Astrocyte of the spinal cord (primary cell): ENCODE data around the gene LARP1.

Experiments
- DNase-seq: peaks from one replicate; pipeline ENCODE4 v3.0.0; 2011; ENCODE audit warnings: low read depth, low spot score
- H3K4me3 ChIP-seq: 2 replicates; pipeline ENCODE4 v1.5.1; 2011; ENCODE audit warnings: low read depth, mild to moderate bottlenecking, low read length, moderate library complexity
- CTCF ChIP-seq: IDR thresholded peaks from 2 replicates; pipeline ENCODE4 v1.5.1; 2012; ENCODE audit warnings: low read depth, mild to moderate bottlenecking, low read length, inconsistent platforms
- in situ Hi-C: cut with HindIII; loops from 2 replicates; pipeline ENCODE4 v1.10.0; 2017; ENCODE audit warnings: low sequenced_read_pairs

The LARP1 gene

DNA sequence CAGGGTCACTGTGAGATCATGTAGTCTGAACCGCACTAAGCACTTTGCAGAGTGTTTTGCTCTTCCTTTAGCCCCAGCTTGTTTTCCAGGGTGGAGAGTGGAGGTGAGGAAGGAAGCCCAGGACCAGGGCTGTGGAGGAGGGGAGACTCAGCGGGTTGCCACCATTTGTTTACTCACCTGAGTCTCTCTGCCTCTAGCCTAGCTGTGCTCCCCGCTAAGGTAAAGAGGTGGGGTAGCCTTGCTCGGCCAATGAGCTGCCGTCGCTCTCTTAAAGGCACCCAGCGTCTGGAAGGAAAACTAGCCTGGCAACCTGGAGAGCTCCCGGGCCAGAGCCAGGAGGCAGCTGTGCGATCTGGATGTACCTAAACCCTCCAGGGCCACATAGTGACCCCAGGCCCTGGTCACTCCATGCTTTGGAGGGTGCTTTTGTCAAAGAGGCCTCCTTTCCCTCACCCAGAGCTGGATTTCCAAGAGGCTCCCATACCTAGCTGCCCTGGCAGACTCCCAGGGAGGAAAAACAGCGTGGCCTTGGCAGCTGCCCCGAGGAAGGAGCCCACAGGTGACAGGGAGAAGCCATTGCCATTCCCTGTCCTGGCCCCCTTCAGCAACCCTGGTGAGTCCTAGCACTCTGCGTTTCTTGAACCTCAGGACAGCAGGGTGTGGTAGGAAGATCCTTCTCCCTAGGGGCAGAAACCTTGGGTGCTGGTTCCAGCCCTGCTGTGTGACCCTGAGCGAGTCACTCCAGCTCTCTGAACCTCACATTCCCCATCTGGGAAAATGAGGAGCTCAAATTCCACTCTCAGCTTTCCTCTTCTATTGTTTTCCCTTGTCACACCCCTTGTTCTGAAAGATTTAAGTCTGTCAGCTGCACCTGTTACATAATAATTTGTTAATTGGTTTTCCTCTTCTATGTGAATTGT is 42.4 kb upstream of the LARP1 start:
- in situ Hi-C loops = no loop called here
- no peak overlapping the region for H3K4me3 ChIP-seq
- TF ChIP-seq CTCF = no peak
- no peak for DNase-seq

- H3K4me3 ChIP-seq = no peak overlapping the region
- no peak for DNase-seq
- no peak for TF ChIP-seq CTCF
- in situ Hi-C loops = no loop called here
Observed at GRCh38 chr5:154713615-154714125, 41.5 kb upstream of the LARP1 start.

DNA sequence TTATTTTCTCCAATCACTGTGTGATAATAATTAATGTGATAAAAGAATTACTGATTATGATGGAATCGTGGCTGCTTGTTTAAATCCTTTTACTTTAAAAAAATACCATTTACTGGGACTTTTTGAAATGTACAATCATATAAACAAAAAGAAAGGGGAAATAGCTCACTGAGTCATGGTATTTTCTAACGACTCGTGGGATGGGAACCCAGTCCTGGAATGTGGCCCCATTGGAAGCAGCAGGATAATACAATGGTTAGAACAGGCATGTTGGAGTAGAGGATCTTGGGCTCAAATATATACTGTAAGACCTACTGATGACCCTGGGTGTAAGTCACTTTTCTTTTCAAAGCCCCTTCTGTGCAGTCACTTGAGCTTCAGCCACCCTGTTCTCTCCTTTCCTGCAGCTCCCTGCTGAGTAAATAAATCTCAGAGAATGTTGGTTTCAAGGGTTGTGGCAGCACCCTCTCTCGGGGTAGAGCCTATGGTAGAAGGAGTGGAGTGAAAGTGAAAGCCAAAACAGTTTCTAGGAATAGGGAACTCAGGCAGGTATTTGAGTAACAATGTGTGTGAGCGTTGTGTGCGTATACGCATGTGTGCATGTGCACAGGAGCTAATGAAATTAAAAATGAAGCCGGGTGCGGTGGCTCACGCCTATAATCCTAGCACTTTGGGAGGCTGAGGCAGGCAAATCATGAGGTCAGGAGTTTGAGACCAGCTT is 40.8 kb upstream of the LARP1 start:
- in situ Hi-C loops = no loop called here
- TF ChIP-seq CTCF = no peak
- H3K4me3 ChIP-seq = no peak overlapping the region
- DNase-seq = peak; percentile 43

GRCh38 chr5:154721481-154722058 is 33.6 kb upstream of the LARP1 start:
- DNase-seq = no peak
- TF ChIP-seq CTCF = no peak
- no peak overlapping the region for H3K4me3 ChIP-seq
- in situ Hi-C loops = no loop called here

GRCh38 chr5:154722097-154722496 is 33.1 kb upstream of the LARP1 start:
- in situ Hi-C loops = no loop called here
- no peak for TF ChIP-seq CTCF
- no peak for DNase-seq
- H3K4me3 ChIP-seq = no peak overlapping the region

DNA sequence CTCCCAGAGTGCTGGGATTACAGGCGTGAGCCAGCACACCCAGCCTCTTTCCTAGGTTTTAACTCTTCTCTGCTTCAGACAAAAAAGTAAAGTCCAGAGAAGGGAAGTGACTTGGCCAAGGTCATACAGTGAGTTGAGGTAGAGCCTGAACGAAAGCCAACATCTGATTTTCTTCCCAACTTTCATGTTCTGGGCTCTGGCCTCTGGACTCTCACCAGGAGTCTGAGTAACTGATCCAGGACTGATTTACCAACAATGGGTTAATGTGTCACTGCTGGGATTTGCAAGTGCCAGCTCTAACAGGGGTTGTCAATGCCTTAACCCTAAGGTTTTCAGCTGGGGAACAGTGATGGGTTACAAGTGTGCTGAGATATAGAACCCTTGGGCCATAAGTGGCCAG is 32.2 kb upstream of the LARP1 start:
- TF ChIP-seq CTCF = no peak
- no peak overlapping the region for H3K4me3 ChIP-seq
- DNase-seq = no peak
- in situ Hi-C loops = no loop called here
